Epithelial cell of proximal tubule (primary cell): ENCODE results near the gene TSPAN18. TPM values are rescaled to one million over a fixed set of nuclear protein-coding genes. Genes with fewer than 3 reads are reported as not detected.

Experiments
- DNase-seq: peaks from one replicate; pipeline ENCODE4 v3.0.0-alpha.2; 2011; ENCODE audit warnings: low read depth
- H3K4me3 ChIP-seq: 2 replicates; pipeline ENCODE4 v1.5.1; 2011; ENCODE audit warnings: low read depth, mild to moderate bottlenecking, low read length
- CTCF ChIP-seq: conservative IDR thresholded peaks from 2 replicates; pipeline ENCODE4 v1.5.1; 2012; ENCODE audit warnings: low read depth, mild to moderate bottlenecking, low read length
- total RNA-seq: library from RNA; depleted of rRNA; stranded (reverse); fragments of >200 nt; gene quantifications from 2 replicates; pipeline ENCODE4 v1.2.3, GENCODE V29; 2015

The TSPAN18 gene
- total RNA-seq, 1 donor from 2014 or later: 1.6 TPM

DNA sequence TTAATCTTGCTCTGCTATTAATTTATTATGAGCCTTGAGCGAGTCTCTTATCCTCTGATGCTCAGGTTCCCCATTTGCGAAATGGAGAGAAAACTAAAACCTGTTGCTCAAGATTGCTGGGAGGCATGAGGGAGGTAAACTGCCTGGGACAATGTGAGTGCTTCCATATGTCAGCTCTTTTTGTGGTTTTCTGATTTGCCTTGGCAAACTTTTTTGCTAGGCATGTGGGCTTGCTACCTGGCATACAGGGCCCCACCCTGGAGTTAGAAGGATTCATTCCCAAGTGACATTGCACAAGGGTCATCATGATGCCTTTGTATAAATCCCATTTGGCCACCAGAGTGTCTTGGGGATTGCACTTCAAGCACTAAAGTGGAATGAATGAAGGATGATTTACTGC is 22.4 kb downstream of the TSPAN18 start:
- TF ChIP-seq CTCF: no peak
- DNase-seq: no peak
- no peak overlapping the region for H3K4me3 ChIP-seq

DNA sequence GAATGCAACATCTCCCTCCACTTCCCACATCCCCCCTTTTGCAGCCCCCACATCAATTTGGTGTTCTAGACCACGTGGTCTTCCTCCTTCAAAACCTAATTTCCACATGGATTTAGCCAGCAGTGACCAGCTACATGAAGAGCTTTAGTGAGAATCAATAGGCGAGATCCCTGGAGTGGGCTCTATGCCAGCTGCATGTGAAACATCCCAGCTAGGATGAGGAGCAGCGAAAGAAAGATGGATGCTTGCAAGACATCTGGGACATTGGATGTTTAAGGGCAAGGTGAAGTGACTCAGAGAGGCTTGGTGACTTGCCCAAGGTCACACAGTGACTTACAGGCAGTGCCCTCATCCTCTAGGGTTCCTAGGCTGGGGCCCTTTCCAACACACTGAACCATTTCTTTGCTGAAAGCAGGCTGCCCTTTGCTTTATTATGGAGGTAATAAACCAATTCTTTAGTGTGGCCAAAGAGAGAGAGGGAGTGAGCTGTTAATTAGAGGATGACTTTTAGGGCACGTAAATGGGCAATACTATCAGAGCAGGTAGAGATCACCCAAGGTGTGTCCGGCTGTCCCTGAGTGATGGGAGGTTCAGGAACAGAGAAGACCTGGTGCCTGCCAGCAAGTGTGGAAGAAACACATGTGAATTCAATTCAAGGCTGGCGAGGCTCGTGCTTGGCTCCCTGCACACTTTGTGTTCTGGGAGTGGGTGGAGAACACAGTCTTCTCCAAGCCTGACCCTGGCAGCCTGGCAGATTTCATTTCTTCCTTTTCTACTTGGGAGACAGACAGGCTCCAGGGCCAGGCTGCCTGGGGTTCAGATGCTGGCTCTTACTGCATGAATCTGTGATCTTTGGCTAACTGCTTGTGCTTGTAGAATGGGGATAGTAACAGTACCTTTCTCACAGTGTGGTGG is 24.0 kb downstream of the TSPAN18 start:
- no peak for TF ChIP-seq CTCF
- H3K4me3 ChIP-seq: no peak overlapping the region
- no peak for DNase-seq

DNA sequence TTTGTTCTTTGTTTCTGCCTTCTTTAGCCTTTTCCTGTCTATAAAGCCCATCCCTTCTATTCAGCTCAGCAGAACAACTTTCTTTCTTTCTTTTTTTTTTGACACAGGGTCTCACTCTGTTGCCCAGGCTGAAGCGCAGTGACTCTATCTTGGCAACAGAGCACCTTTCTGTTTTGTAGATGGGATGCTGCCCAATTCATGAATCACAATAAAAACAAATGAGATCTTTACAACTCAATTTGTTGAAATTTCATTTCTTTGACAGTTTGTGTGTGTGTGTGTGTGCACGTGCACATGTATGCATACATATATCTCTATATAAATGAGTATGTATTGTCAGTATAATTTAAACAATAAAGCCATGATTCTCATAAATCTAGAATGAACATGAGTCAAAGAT is 25.5 kb downstream of the TSPAN18 start:
- H3K4me3 ChIP-seq: no peak overlapping the region
- DNase-seq: no peak
- no peak for TF ChIP-seq CTCF

DNA sequence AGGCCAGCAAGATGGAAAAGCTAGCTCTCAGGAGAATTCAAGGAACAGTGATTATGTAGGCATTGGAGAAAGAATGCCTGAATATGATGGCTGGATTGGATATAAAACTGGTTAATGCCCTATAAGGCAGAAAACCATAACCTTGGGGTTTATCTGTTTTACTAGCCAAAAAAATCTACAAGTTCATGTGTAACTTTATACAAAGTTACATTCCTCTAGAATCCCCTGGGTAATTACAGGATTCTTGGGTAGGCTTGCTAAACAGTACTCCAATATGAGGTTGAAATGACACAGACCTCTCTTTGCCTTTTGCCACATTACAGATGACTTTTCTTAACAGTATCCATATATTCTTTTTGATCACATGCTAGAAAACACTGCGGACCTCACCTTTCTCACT is 26.0 kb downstream of the TSPAN18 start:
- no peak for TF ChIP-seq CTCF
- DNase-seq: no peak
- no peak overlapping the region for H3K4me3 ChIP-seq

DNA sequence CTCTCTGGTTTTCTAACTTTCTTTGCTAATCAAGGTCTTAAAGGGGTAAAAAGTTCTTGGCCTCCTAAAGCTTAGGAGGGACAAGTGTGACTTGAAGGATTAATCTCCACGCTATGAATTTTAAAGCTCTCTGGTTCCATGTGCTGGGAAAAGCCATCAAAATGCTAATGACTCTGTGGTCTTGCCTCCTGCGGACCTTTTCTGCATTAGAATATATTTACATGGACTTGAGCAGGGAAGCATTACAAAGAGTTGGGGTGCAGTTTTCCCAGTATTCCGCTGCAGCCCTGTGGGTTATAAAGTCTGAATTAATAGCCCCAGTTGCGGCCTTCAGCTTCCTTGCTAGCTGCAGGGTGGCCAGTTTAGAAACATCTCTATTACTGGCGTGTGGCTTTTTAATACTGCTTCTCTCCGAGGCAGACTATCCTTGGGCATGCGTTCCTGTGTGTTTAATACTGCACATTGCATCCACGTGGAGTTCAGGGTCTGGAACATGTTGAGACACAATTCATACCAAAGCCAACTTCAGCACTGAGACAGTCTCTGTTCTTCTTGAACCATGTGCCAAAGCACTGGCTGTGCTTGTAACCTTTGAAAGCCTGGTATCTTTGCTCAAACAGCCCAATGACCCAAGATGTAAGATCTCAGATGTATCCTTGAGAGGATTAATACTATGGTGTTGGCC is 27.3 kb downstream of the TSPAN18 start:
- no peak for DNase-seq
- TF ChIP-seq CTCF: no peak
- no peak overlapping the region for H3K4me3 ChIP-seq

GRCh38 chr11:44754876-44755555 is 28.3 kb downstream of the TSPAN18 start:
- DNase-seq: no peak
- no peak for TF ChIP-seq CTCF
- no peak overlapping the region for H3K4me3 ChIP-seq
